GM19099 (cell line): ENCODE data around the gene COQ7.

Experiments used
- POLR2A ChIP-seq: IDR thresholded peaks from 3 replicates; pipeline ENCODE4 v1.6.1; 2011; ENCODE audit warnings: low read depth; ENCODE audit not compliant: insufficient read length; ENCODE audit errors: extremely low read depth

COQ7 gene

GRCh38 chr16:19073863-19074262 lies 6.4 kb downstream of the COQ7 start:
- no peak for TF ChIP-seq POLR2A

GRCh38 chr16:19075511-19075910 lies 8.1 kb downstream of the COQ7 start:
- no peak for TF ChIP-seq POLR2A

GRCh38 chr16:19077879-19078278 lies 10.5 kb downstream of the COQ7 start:
- TF ChIP-seq POLR2A = no peak

GRCh38 chr16:19083670-19084069 lies 16.3 kb downstream of the COQ7 start:
- TF ChIP-seq POLR2A = no peak

GRCh38 chr16:19084139-19084538 lies 16.7 kb downstream of the COQ7 start:
- TF ChIP-seq POLR2A = no peak

- no peak for TF ChIP-seq POLR2A
These were observed 17.5 kb downstream of the COQ7 start for GRCh38 chr16:19084879-19085278.

GRCh38 chr16:19085679-19086200 lies 18.3 kb downstream of the COQ7 start:
- no peak for TF ChIP-seq POLR2A

GRCh38 chr16:19086322-19087199 lies 19.1 kb downstream of the COQ7 start:
- peak; percentile 37 for TF ChIP-seq POLR2A

GRCh38 chr16:19088341-19088916 lies 21.0 kb downstream of the COQ7 start:
- TF ChIP-seq POLR2A = no peak

GRCh38 chr16:19089410-19089955 lies 22.1 kb downstream of the COQ7 start:
- TF ChIP-seq POLR2A = no peak

- TF ChIP-seq POLR2A = no peak
These were observed 23.5 kb downstream of the COQ7 start for GRCh38 chr16:19090916-19091315.

- no peak for TF ChIP-seq POLR2A
These were observed 25.4 kb downstream of the COQ7 start for GRCh38 chr16:19092653-19093410.

GRCh38 chr16:19093631-19094541 lies 26.5 kb downstream of the COQ7 start:
- no peak for TF ChIP-seq POLR2A
